Erythroblast (primary cell): ENCODE results near the gene ZNF423.
"Not testable (repeated sequence)": the region's sequence is repeated elsewhere in the genome, so short reads cannot be mapped to it uniquely, and the experiment has no call there.

ENCODE experiments used
- GATA1 ChIP-seq: IDR thresholded peaks from 2 replicates; pipeline ENCODE4 v1.6.1; 2011; ENCODE audit warnings: low read depth, mild to moderate bottlenecking, control low read depth, low read length, moderate library complexity
- POLR2A ChIP-seq: IDR thresholded peaks from 2 replicates; pipeline ENCODE4 v1.6.1; 2011; ENCODE audit warnings: mild to moderate bottlenecking, low read length

- not testable (repeated sequence) for TF ChIP-seq POLR2A, GATA1
These were observed 293.0 kb downstream of the ZNF423 start for GRCh38 chr16:49562894-49563293.
